ENCODE measurements around the gene GPR162.
A peak's percentile ranks its signal among the peaks of the same experiment; 100 is the strongest.

GPR162 gene

GRCh38 chr12:6840330-6840729, 18.7 kb downstream of the GPR162 start:
- Histone ChIP-seq H3K36me3 (ENCODE audit: control insufficient read depth in 1 of 2, insufficient read depth in 2 of 2, low read depth in 1 of 2, low read length in 2 of 2) (peaks cover 79 to 85% of the 10 kb centered on the region in 2 experiments), H2BK120ac (ENCODE audit: low read depth, low read length) (no peak overlapping the region), H4K8ac (ENCODE audit: low read length) (no peak overlapping the region), H3K4me1 (ENCODE audit: control insufficient read depth, insufficient read depth, low read depth, low read length) (no peaks in the 10 kb centered on the region), H3K9ac (ENCODE audit: low read length) (no peak overlapping the region), H3K18ac (ENCODE audit: low read depth in 1 of 2, low read length in 2 of 2) (no peak overlapping the region), H2AK5ac (ENCODE audit: low read length, severe bottlenecking) (no peak overlapping the region), H3K23ac (ENCODE audit: low read length in 2 of 2) (no peak overlapping the region), H3K4me2 (ENCODE audit: low read length, poor library complexity, severe bottlenecking) (no peak overlapping the region), H3K4ac (ENCODE audit: low read depth in 1 of 2, low read length in 2 of 2) (no peak overlapping the region), H3K27ac (ENCODE audit: low read length, poor library complexity, severe bottlenecking) (no peak overlapping the region), H2AFZ (ENCODE audit: low read depth, low read length) (no peak overlapping the region), H3K79me1 (replicated peaks; ENCODE audit: low read length, poor library complexity, severe bottlenecking) (peaks cover 23% of the 10 kb centered on the region), H2BK12ac (ENCODE audit: low read length in 2 of 2) (no peak overlapping the region), H4K91ac (ENCODE audit: low read length) (no peak overlapping the region), H3K27me3 (ENCODE audit: control insufficient read depth in 1 of 2, insufficient read depth in 1 of 2, low read length in 2 of 2) (no peaks in the 10 kb centered on the region), H3K14ac (ENCODE audit: low read length in 2 of 2) (no peak overlapping the region), H2BK5ac (ENCODE audit: low read depth, low read length, poor library complexity, severe bottlenecking) (no peak overlapping the region), H3K9me3 (ENCODE audit: control insufficient read depth, low read length) (no peaks in the 10 kb centered on the region), H3K4me3 (ENCODE audit: insufficient read depth in 1 of 2, low read depth in 1 of 2, low read length in 2 of 2) (no peak overlapping the region), H2BK15ac (ENCODE audit: low read depth, poor library complexity, severe bottlenecking) (no peak overlapping the region)
- no peak for DNase-seq
- 89% methylated on average over 1 of the region's 1 CpG for WGBS

GRCh38 chr12:6840761-6841515, 19.3 kb downstream of the GPR162 start, which contains the start of gene GNB3:
TSS of gene GNB3 (plus strand) at chr12:6840925. CDS start at chr12:6841288, 363 bp downstream.
- no peak within 1 kb of the TSS for H2AFZ ChIP-seq (ENCODE audit: low read depth, low read length)
- no peak within 1 kb of the TSS for H2BK12ac ChIP-seq (ENCODE audit: low read length in 2 of 2)
- no peak within 1 kb of the TSS for H3K14ac ChIP-seq (ENCODE audit: low read length in 2 of 2)
- H2BK5ac ChIP-seq (ENCODE audit: low read depth, low read length, poor library complexity, severe bottlenecking): no peak within 1 kb of the TSS
- no peaks in the 10 kb centered on the region for H3K27me3 ChIP-seq (ENCODE audit: control insufficient read depth in 1 of 2, insufficient read depth in 1 of 2, low read length in 2 of 2)
- H3K4me3 ChIP-seq (ENCODE audit: insufficient read depth in 1 of 2, low read depth in 1 of 2, low read length in 2 of 2): no peak within 1 kb of the TSS
- H2AK5ac ChIP-seq (ENCODE audit: low read length, severe bottlenecking): no peak within 1 kb of the TSS
- no peak within 1 kb of the TSS for H4K8ac ChIP-seq (ENCODE audit: low read length)
- H3K23ac ChIP-seq (ENCODE audit: low read length in 2 of 2): no peak within 1 kb of the TSS
- WGBS: 91% methylated on average over 23 of the region's 24 CpGs
- H3K4me2 ChIP-seq (ENCODE audit: low read length, poor library complexity, severe bottlenecking): no peak within 1 kb of the TSS
- peaks cover 85 to 87% of the 10 kb centered on the region in 2 experiments for H3K36me3 ChIP-seq (ENCODE audit: control insufficient read depth in 1 of 2, insufficient read depth in 2 of 2, low read depth in 1 of 2, low read length in 2 of 2)
- H4K91ac ChIP-seq (ENCODE audit: low read length): no peak within 1 kb of the TSS
- peaks cover 25% of the 10 kb centered on the region for H3K79me1 ChIP-seq (replicated peaks; ENCODE audit: low read length, poor library complexity, severe bottlenecking)
- DNase-seq: no peak
- no peak within 1 kb of the TSS for H3K18ac ChIP-seq (ENCODE audit: low read depth in 1 of 2, low read length in 2 of 2)
- no peaks in the 10 kb centered on the region for H3K4me1 ChIP-seq (ENCODE audit: control insufficient read depth, insufficient read depth, low read depth, low read length)
- no peak within 1 kb of the TSS for H3K4ac ChIP-seq (ENCODE audit: low read depth in 1 of 2, low read length in 2 of 2)
- no peak within 1 kb of the TSS for H3K27ac ChIP-seq (ENCODE audit: low read length, poor library complexity, severe bottlenecking)
- no peak within 1 kb of the TSS for H3K9ac ChIP-seq (ENCODE audit: low read length)
- H3K9me3 ChIP-seq (ENCODE audit: control insufficient read depth, low read length): no peaks in the 10 kb centered on the region
- no peak within 1 kb of the TSS for H2BK15ac ChIP-seq (ENCODE audit: low read depth, poor library complexity, severe bottlenecking)
- no peak within 1 kb of the TSS for H2BK120ac ChIP-seq (ENCODE audit: low read depth, low read length)

- Histone ChIP-seq H3K4me2 (ENCODE audit: low read length, poor library complexity, severe bottlenecking) (no peak overlapping the region), H2BK12ac (ENCODE audit: low read length in 2 of 2) (no peak overlapping the region), H3K27ac (ENCODE audit: low read length, poor library complexity, severe bottlenecking) (no peak overlapping the region), H2BK15ac (ENCODE audit: low read depth, poor library complexity, severe bottlenecking) (no peak overlapping the region), H2BK120ac (ENCODE audit: low read depth, low read length) (no peak overlapping the region), H3K9ac (ENCODE audit: low read length) (no peak overlapping the region), H4K8ac (ENCODE audit: low read length) (no peak overlapping the region), H3K9me3 (ENCODE audit: control insufficient read depth, low read length) (no peaks in the 10 kb centered on the region), H3K14ac (ENCODE audit: low read length in 2 of 2) (no peak overlapping the region), H3K18ac (ENCODE audit: low read depth in 1 of 2, low read length in 2 of 2) (no peak overlapping the region), H3K27me3 (ENCODE audit: control insufficient read depth in 1 of 2, insufficient read depth in 1 of 2, low read length in 2 of 2) (no peaks in the 10 kb centered on the region), H2AFZ (ENCODE audit: low read depth, low read length) (no peak overlapping the region), H3K36me3 (ENCODE audit: control insufficient read depth in 1 of 2, insufficient read depth in 2 of 2, low read depth in 1 of 2, low read length in 2 of 2) (peaks cover 86 to 87% of the 10 kb centered on the region in 2 experiments), H3K4ac (ENCODE audit: low read depth in 1 of 2, low read length in 2 of 2) (no peak overlapping the region), H3K23ac (ENCODE audit: low read length in 2 of 2) (no peak overlapping the region), H2AK5ac (ENCODE audit: low read length, severe bottlenecking) (no peak overlapping the region), H3K79me1 (replicated peaks; ENCODE audit: low read length, poor library complexity, severe bottlenecking) (peaks cover 21% of the 10 kb centered on the region), H3K4me3 (ENCODE audit: insufficient read depth in 1 of 2, low read depth in 1 of 2, low read length in 2 of 2) (no peak overlapping the region), H4K91ac (ENCODE audit: low read length) (no peak overlapping the region), H2BK5ac (ENCODE audit: low read depth, low read length, poor library complexity, severe bottlenecking) (no peak overlapping the region), H3K4me1 (ENCODE audit: control insufficient read depth, insufficient read depth, low read depth, low read length) (no peaks in the 10 kb centered on the region)
- 83% methylated on average over 3 of the region's 4 CpGs for WGBS
- DNase-seq: no peak
Measured at GRCh38 chr12:6842075-6842474, 20.5 kb downstream of the GPR162 start.

GRCh38 chr12:6843118-6843902, 21.7 kb downstream of the GPR162 start:
- no peak overlapping the region for H2BK120ac ChIP-seq (ENCODE audit: low read depth, low read length)
- no peak overlapping the region for H3K4ac ChIP-seq (ENCODE audit: low read depth in 1 of 2, low read length in 2 of 2)
- no peak overlapping the region for H3K14ac ChIP-seq (ENCODE audit: low read length in 2 of 2)
- no peak overlapping the region for H3K18ac ChIP-seq (ENCODE audit: low read depth in 1 of 2, low read length in 2 of 2)
- H2BK15ac ChIP-seq (ENCODE audit: low read depth, poor library complexity, severe bottlenecking): no peak overlapping the region
- H3K4me3 ChIP-seq (ENCODE audit: insufficient read depth in 1 of 2, low read depth in 1 of 2, low read length in 2 of 2): no peak overlapping the region
- no peak overlapping the region for H3K23ac ChIP-seq (ENCODE audit: low read length in 2 of 2)
- no peak overlapping the region for H2AFZ ChIP-seq (ENCODE audit: low read depth, low read length)
- no peak for DNase-seq
- H4K8ac ChIP-seq (ENCODE audit: low read length): no peak overlapping the region
- no peak overlapping the region for H2BK12ac ChIP-seq (ENCODE audit: low read length in 2 of 2)
- no peak overlapping the region for H3K27ac ChIP-seq (ENCODE audit: low read length, poor library complexity, severe bottlenecking)
- H3K4me2 ChIP-seq (ENCODE audit: low read length, poor library complexity, severe bottlenecking): no peak overlapping the region
- peaks cover 15% of the 10 kb centered on the region for H3K79me1 ChIP-seq (replicated peaks; ENCODE audit: low read length, poor library complexity, severe bottlenecking)
- WGBS: 84% methylated on average over 16 of the region's 16 CpGs
- H2BK5ac ChIP-seq (ENCODE audit: low read depth, low read length, poor library complexity, severe bottlenecking): no peak overlapping the region
- no peaks in the 10 kb centered on the region for H3K27me3 ChIP-seq (ENCODE audit: control insufficient read depth in 1 of 2, insufficient read depth in 1 of 2, low read length in 2 of 2)
- H3K9me3 ChIP-seq (ENCODE audit: control insufficient read depth, low read length): no peaks in the 10 kb centered on the region
- no peaks in the 10 kb centered on the region for H3K4me1 ChIP-seq (ENCODE audit: control insufficient read depth, insufficient read depth, low read depth, low read length)
- H3K36me3 ChIP-seq (ENCODE audit: control insufficient read depth in 1 of 2, insufficient read depth in 2 of 2, low read depth in 1 of 2, low read length in 2 of 2): peaks cover 78 to 86% of the 10 kb centered on the region in 2 experiments
- H4K91ac ChIP-seq (ENCODE audit: low read length): peak overlapping the region; percentile 41
- no peak overlapping the region for H3K9ac ChIP-seq (ENCODE audit: low read length)
- H2AK5ac ChIP-seq (ENCODE audit: low read length, severe bottlenecking): no peak overlapping the region
